Measurements from ENCODE around the gene MAP7D1.

MAP7D1 gene

GRCh38 chr1:36142121-36142520, 13.8 kb upstream of the MAP7D1 start:
- H3K4me3 ChIP-seq (ENCODE audit: low read depth, low read length): no peak overlapping the region
- no peak for DNase-seq (ENCODE audit: low read depth)
- TF ChIP-seq CTCF (IDR thresholded peaks at IDR 0.05; ENCODE audit: insufficient read depth, low read depth, low read length, missing control alignments): no peak

- no peak for TF ChIP-seq CTCF (IDR thresholded peaks at IDR 0.05; ENCODE audit: insufficient read depth, low read depth, low read length, missing control alignments)
- no peak overlapping the region for H3K4me3 ChIP-seq (ENCODE audit: low read depth, low read length)
- peak; percentile 85 for DNase-seq (ENCODE audit: low read depth)
These were observed 12.5 kb upstream of the MAP7D1 start for GRCh38 chr1:36143424-36143823.

- DNase-seq (ENCODE audit: low read depth): no peak
- no peak for TF ChIP-seq CTCF (IDR thresholded peaks at IDR 0.05; ENCODE audit: insufficient read depth, low read depth, low read length, missing control alignments)
- no peak overlapping the region for H3K4me3 ChIP-seq (ENCODE audit: low read depth, low read length)
These were observed 11.5 kb upstream of the MAP7D1 start for GRCh38 chr1:36144413-36144812.

GRCh38 chr1:36148821-36149236, 7.1 kb upstream of the MAP7D1 start:
- no peak for TF ChIP-seq CTCF (IDR thresholded peaks at IDR 0.05; ENCODE audit: insufficient read depth, low read depth, low read length, missing control alignments)
- peak overlapping the region; percentile 72 for H3K4me3 ChIP-seq (ENCODE audit: low read depth, low read length)
- no peak for DNase-seq (ENCODE audit: low read depth)

- peak; percentile 100 for DNase-seq (ENCODE audit: low read depth)
- H3K4me3 ChIP-seq (ENCODE audit: low read depth, low read length): peak within 1 kb of the TSS; percentile 72
- TF ChIP-seq CTCF (IDR thresholded peaks at IDR 0.05; ENCODE audit: insufficient read depth, low read depth, low read length, missing control alignments): peak; percentile 99
These were observed 6.6 kb upstream of the MAP7D1 start, which contains the start of gene TRAPPC3 for GRCh38 chr1:36149237-36149972. TSS of gene TRAPPC3 (minus strand) at chr1:36149486. CDS start at chr1:36149378, 108 bp downstream.

GRCh38 chr1:36149973-36150295, 6.0 kb upstream of the MAP7D1 start:
- no peak for DNase-seq (ENCODE audit: low read depth)
- no peak for TF ChIP-seq CTCF (IDR thresholded peaks at IDR 0.05; ENCODE audit: insufficient read depth, low read depth, low read length, missing control alignments)

More at GRCh38 chr1:36149973-36150295, 6.0 kb upstream of the MAP7D1 start:
- H3K4me3 ChIP-seq (ENCODE audit: low read depth, low read length): peak overlapping the region; percentile 27
